Gastroesophageal sphincter (tissue), 3 donors: Measurements from ENCODE around the gene PRMT1.

Experiments used
- CTCF ChIP-seq, 4 experiments: fragments of 200-600 bp in 2 of 4; fragments of 450-650 bp in 2 of 4; sonication (generic) in 1 of 4; IDR thresholded peaks; one replicate each; pipeline ENCODE4 v1.5.1; 2017 to 2019; ENCODE audit warnings: antibody characterized with exemption in 4 of 4, mild to moderate bottlenecking in 2 of 4, moderate library complexity in 2 of 4
- EP300 ChIP-seq: sonication (generic); formaldehyde crosslinking; IDR thresholded peaks from one replicate; pipeline ENCODE4 v1.6.1; 2017; ENCODE audit warnings: antibody characterized with exemption, mild to moderate bottlenecking
- POLR2A ChIP-seq, 2 donors: fragments of 450-650 bp; IDR thresholded peaks; one replicate each; pipeline ENCODE4 v1.6.1; 2017; ENCODE audit warnings: antibody characterized with exemption in 2 of 2, mild to moderate bottlenecking in 2 of 2, moderate library complexity in 1 of 2
- POLR2AphosphoS5 ChIP-seq: sonication (generic); formaldehyde crosslinking; IDR thresholded peaks from one replicate; pipeline ENCODE4 v1.6.1; 2017; ENCODE audit warnings: antibody characterized with exemption

GRCh38 chr19:49629659-49630058 is 47.4 kb upstream of the PRMT1 start:
- TF ChIP-seq CTCF (IDR thresholded peaks at IDR 0.05): no peak
- TF ChIP-seq POLR2A (IDR thresholded peaks at IDR 0.05): no peak
- no peak for TF ChIP-seq POLR2AphosphoS5
- TF ChIP-seq EP300: no peak
